Parathyroid adenoma (tissue), 2 donors: Measurements from ENCODE around the gene ZPBP2.
"Not testable (repeated sequence)": the region's sequence is repeated elsewhere in the genome, so short reads cannot be mapped to it uniquely, and the experiment has no call there.

Experiments used
- H2AFZ ChIP-seq: fragments of 300-600 bp; sonication (generic); one replicate; pipeline ENCODE4 v1.7.0; 2017; ENCODE audit warnings: antibody characterized with exemption, mild to moderate bottlenecking
- H3K27ac ChIP-seq: fragments of 300-600 bp; sonication (generic); one replicate; pipeline ENCODE4 v1.7.0; 2017
- H3K27me3 ChIP-seq: fragments of 300-600 bp; sonication (generic); one replicate; pipeline ENCODE4 v1.7.0; 2017; ENCODE audit warnings: low read length; ENCODE audit not compliant: control insufficient read depth, insufficient read depth
- H3K36me3 ChIP-seq: fragments of 300-600 bp; sonication (generic); one replicate; pipeline ENCODE4 v1.7.0; 2017; ENCODE audit warnings: low read length; ENCODE audit not compliant: control insufficient read depth, insufficient read depth
- H3K4me1 ChIP-seq: fragments of 300-600 bp; sonication (generic); one replicate; pipeline ENCODE4 v1.7.0; 2017; ENCODE audit warnings: control low read depth
- H3K4me2 ChIP-seq: fragments of 300-600 bp; sonication (generic); one replicate; pipeline ENCODE4 v1.7.0; 2017; ENCODE audit warnings: low read length
- H3K4me3 ChIP-seq: fragments of 300-600 bp; sonication (generic); one replicate; pipeline ENCODE4 v1.7.0; 2017; ENCODE audit warnings: low read depth, low read length
- H3K79me2 ChIP-seq: fragments of 300-600 bp; sonication (generic); one replicate; pipeline ENCODE4 v1.7.0; 2017; ENCODE audit warnings: control low read depth
- H3K9ac ChIP-seq: fragments of 300-600 bp; sonication (generic); one replicate; pipeline ENCODE4 v1.7.0; 2017; ENCODE audit warnings: mild to moderate bottlenecking
- H3K9me3 ChIP-seq: fragments of 300-600 bp; sonication (generic); one replicate; pipeline ENCODE4 v1.7.0; 2017; ENCODE audit warnings: low read length; ENCODE audit not compliant: control insufficient read depth
- CTCF ChIP-seq: fragments of 300-600 bp; sonication (generic); IDR thresholded peaks from one replicate; pipeline ENCODE4 v1.7.0; 2017; ENCODE audit warnings: antibody characterized with exemption, mild to moderate bottlenecking
- donor health status: primary hyperparathyroidism.

Gene ZPBP2

GRCh38 chr17:39894681-39895376 is 26.8 kb downstream of the ZPBP2 start:
- no peaks in the 10 kb centered on the region for H3K79me2 ChIP-seq
- no peaks in the 10 kb centered on the region for H3K36me3 ChIP-seq
- H3K4me1 ChIP-seq: no peaks in the 10 kb centered on the region
- no peak overlapping the region for H3K4me3 ChIP-seq
- H3K9ac ChIP-seq: no peak overlapping the region
- H2AFZ ChIP-seq: no peak overlapping the region
- H3K27ac ChIP-seq: no peak overlapping the region
- no peak for TF ChIP-seq CTCF
- H3K4me2 ChIP-seq: no peak overlapping the region
- no peaks in the 10 kb centered on the region for H3K9me3 ChIP-seq
- no peaks in the 10 kb centered on the region for H3K27me3 ChIP-seq

GRCh38 chr17:39898088-39898487 is 30.1 kb downstream of the ZPBP2 start:
- Histone ChIP-seq H3K4me3 (no peak overlapping the region), H2AFZ (no peak overlapping the region), H3K9ac (no peak overlapping the region), H3K9me3 (no peaks in the 10 kb centered on the region), H3K36me3 (no peaks in the 10 kb centered on the region), H3K27ac (no peak overlapping the region), H3K27me3 (no peaks in the 10 kb centered on the region), H3K79me2 (no peaks in the 10 kb centered on the region), H3K4me1 (no peaks in the 10 kb centered on the region), H3K4me2 (no peak overlapping the region)
- TF ChIP-seq CTCF: no peak

GRCh38 chr17:39899215-39899614 is 31.2 kb downstream of the ZPBP2 start:
- Histone ChIP-seq H3K27me3 (no peaks in the 10 kb centered on the region), H3K4me2 (no peak overlapping the region), H3K36me3 (no peaks in the 10 kb centered on the region), H3K4me1 (no peaks in the 10 kb centered on the region), H3K79me2 (no peaks in the 10 kb centered on the region), H3K9me3 (no peaks in the 10 kb centered on the region), H2AFZ (no peak overlapping the region), H3K9ac (no peak overlapping the region), H3K4me3 (no peak overlapping the region), H3K27ac (no peak overlapping the region)
- no peak for TF ChIP-seq CTCF

- not testable (repeated sequence) for H3K4me1 ChIP-seq, H3K4me3 ChIP-seq, H3K27me3 ChIP-seq, H3K9me3 ChIP-seq, H2AFZ ChIP-seq, H3K36me3 ChIP-seq, H3K27ac ChIP-seq, H3K4me2 ChIP-seq, H3K79me2 ChIP-seq, H3K9ac ChIP-seq
Observed at GRCh38 chr17:39902027-39902426, 34.0 kb downstream of the ZPBP2 start.

GRCh38 chr17:39903158-39903884 is 35.3 kb downstream of the ZPBP2 start:
- TF ChIP-seq CTCF: no peak
- no peak overlapping the region for H3K4me3 ChIP-seq
- no peak overlapping the region for H3K27ac ChIP-seq
- H3K79me2 ChIP-seq: no peaks in the 10 kb centered on the region
- no peak overlapping the region for H3K4me2 ChIP-seq
- H3K27me3 ChIP-seq: no peaks in the 10 kb centered on the region
- no peaks in the 10 kb centered on the region for H3K36me3 ChIP-seq
- H2AFZ ChIP-seq: no peak overlapping the region
- H3K4me1 ChIP-seq: no peaks in the 10 kb centered on the region
- no peak overlapping the region for H3K9ac ChIP-seq
- no peaks in the 10 kb centered on the region for H3K9me3 ChIP-seq
